H9 (cell line): ENCODE measurements around the gene BCAS3. TPM values are rescaled to one million over a fixed set of nuclear protein-coding genes. Genes with fewer than 3 reads are reported as not detected.

ENCODE experiments used
- DNase-seq: peaks from one replicate; pipeline ENCODE4 v3.0.0-alpha.2; 2017
- H2AFZ ChIP-seq: one replicate; pipeline ENCODE4 v1.6.1; 2013; ENCODE audit warnings: mild to moderate bottlenecking, low read length, control low read depth, moderate library complexity
- H2AK5ac ChIP-seq: 2 replicates; pipeline ENCODE4 v1.6.1; 2013; ENCODE audit warnings: low read length, control low read depth, mixed read lengths; ENCODE audit not compliant: insufficient read length
- H2BK120ac ChIP-seq: one replicate; pipeline ENCODE4 v1.6.1; 2013; ENCODE audit warnings: low read depth, mild to moderate bottlenecking, low read length, control low read depth, inconsistent platforms; ENCODE audit not compliant: poor library complexity, severe bottlenecking
- H2BK12ac ChIP-seq: 2 replicates; pipeline ENCODE4 v1.6.1; 2013; ENCODE audit warnings: low read length, control low read depth, mixed read lengths, low read depth; ENCODE audit not compliant: insufficient read length
- H2BK15ac ChIP-seq: 2 replicates; pipeline ENCODE4 v1.6.1; 2013; ENCODE audit warnings: low read depth, low read length, control low read depth
- H2BK20ac ChIP-seq: one replicate; pipeline ENCODE4 v1.6.1; 2013; ENCODE audit warnings: low read depth, mild to moderate bottlenecking, low read length, control low read depth, inconsistent platforms; ENCODE audit not compliant: poor library complexity, severe bottlenecking
- H2BK5ac ChIP-seq: 2 replicates; pipeline ENCODE4 v1.6.1; 2013; ENCODE audit warnings: low read length, control low read depth, mixed read lengths; ENCODE audit not compliant: insufficient read length
- H3K14ac ChIP-seq: 2 replicates; pipeline ENCODE4 v1.6.1; 2013; ENCODE audit warnings: low read length, control low read depth; ENCODE audit not compliant: insufficient read depth
- H3K18ac ChIP-seq: 2 replicates; pipeline ENCODE4 v1.6.1; 2013; ENCODE audit warnings: low read depth, mild to moderate bottlenecking, mixed read lengths, low read length, control low read depth; ENCODE audit not compliant: insufficient read length
- H3K23ac ChIP-seq: 2 replicates; pipeline ENCODE4 v1.6.1; 2013; ENCODE audit warnings: low read length, control low read depth, mixed read lengths, low read depth; ENCODE audit not compliant: insufficient read length
- H3K23me2 ChIP-seq: 2 replicates; pipeline ENCODE4 v1.6.1; 2013; ENCODE audit warnings: low read depth, mild to moderate bottlenecking, mixed read lengths, low read length, control low read depth; ENCODE audit not compliant: insufficient read length, poor library complexity, severe bottlenecking
- H3K27ac ChIP-seq: 2 replicates; pipeline ENCODE4 v1.5.1; 2013; ENCODE audit warnings: low read length, control low read depth, mixed read lengths, low read depth; ENCODE audit not compliant: insufficient read length
- H3K27me3 ChIP-seq: 2 replicates; pipeline ENCODE4 v1.6.1; 2013; ENCODE audit warnings: low read length, control low read depth, inconsistent platforms; ENCODE audit not compliant: insufficient read depth
- H3K4ac ChIP-seq: 2 replicates; pipeline ENCODE4 v1.6.1; 2013; ENCODE audit warnings: low read depth, mild to moderate bottlenecking, control low read depth, inconsistent platforms, low read length, moderate library complexity
- H3K4me1 ChIP-seq: 2 replicates; pipeline ENCODE4 v1.6.1; 2013; ENCODE audit warnings: low read length, control low read depth, inconsistent platforms; ENCODE audit not compliant: insufficient read depth
- H3K4me2 ChIP-seq: 2 replicates; pipeline ENCODE4 v1.6.1; 2013; ENCODE audit warnings: low read length, control low read depth, mixed read lengths; ENCODE audit not compliant: insufficient read length, insufficient read depth
- H3K56ac ChIP-seq: 2 replicates; pipeline ENCODE4 v1.6.1; 2013; ENCODE audit warnings: low read depth, mild to moderate bottlenecking, mixed read lengths, low read length, control low read depth; ENCODE audit not compliant: insufficient read length
- H3K79me1 ChIP-seq: 2 replicates; pipeline ENCODE4 v1.6.1; 2013; ENCODE audit warnings: low read depth, mild to moderate bottlenecking, moderate library complexity, low read length, control low read depth, inconsistent platforms; ENCODE audit not compliant: insufficient read depth, poor library complexity, severe bottlenecking
- H3K79me2 ChIP-seq: 2 replicates; pipeline ENCODE4 v1.6.1; 2013; ENCODE audit warnings: low read length, control low read depth, inconsistent platforms; ENCODE audit not compliant: insufficient read depth
- H3K9ac ChIP-seq: 2 replicates; pipeline ENCODE4 v1.6.1; 2013; ENCODE audit warnings: low read length, control low read depth, mixed read lengths; ENCODE audit not compliant: insufficient read length; ENCODE audit errors: extremely low read depth
- H3K9me3 ChIP-seq: one replicate; pipeline ENCODE4 v1.6.1; 2013; ENCODE audit warnings: low read depth, low read length, inconsistent platforms; ENCODE audit not compliant: control insufficient read depth
- H3T11ph ChIP-seq: one replicate; pipeline ENCODE4 v1.6.1; 2013; ENCODE audit warnings: mild to moderate bottlenecking, low read length, control low read depth, inconsistent platforms
- H4K20me1 ChIP-seq: one replicate; pipeline ENCODE4 v1.6.1; 2013; ENCODE audit not compliant: control insufficient read depth, insufficient read length, insufficient read depth
- H4K5ac ChIP-seq: 2 replicates; pipeline ENCODE4 v1.6.1; 2013; ENCODE audit warnings: low read depth, mild to moderate bottlenecking, mixed read lengths, low read length, control low read depth; ENCODE audit not compliant: insufficient read length
- H4K8ac ChIP-seq: replicated peaks from 2 replicates; pipeline ENCODE4 v1.6.1; 2013; ENCODE audit warnings: low read length, control low read depth, mixed read lengths, low read depth; ENCODE audit not compliant: insufficient read length
- H4K91ac ChIP-seq: 2 replicates; pipeline ENCODE4 v1.6.1; 2013; ENCODE audit warnings: low read depth, mild to moderate bottlenecking, moderate library complexity, mixed read lengths, low read length, control low read depth; ENCODE audit not compliant: insufficient read length
- H3K27ac Mint-ChIP-seq, 3 experiments: 2 replicates in 2 of 3; 3 replicates in 1 of 3; pipeline ENCODE4 v1.8.0; 2020 to 2021; ENCODE audit warnings: mixed read lengths in 3 of 3, mild to moderate bottlenecking in 1 of 3, moderate library complexity in 1 of 3
- H3K27me3 Mint-ChIP-seq: 2 replicates; pipeline ENCODE4 v1.8.0; 2021; ENCODE audit warnings: low read depth, mild to moderate bottlenecking, moderate library complexity, mixed read lengths
- H3K36me3 Mint-ChIP-seq, 3 experiments: 2 replicates in 2 of 3; 3 replicates in 1 of 3; pipeline ENCODE4 v1.8.0; 2020 to 2021; ENCODE audit warnings: low read depth in 3 of 3, mixed read lengths in 3 of 3; ENCODE audit not compliant: insufficient read depth in 1 of 3
- H3K4me1 Mint-ChIP-seq, 2 experiments: 2 replicates each; pipeline ENCODE4 v1.8.0; 2020; ENCODE audit warnings: mixed read lengths in 2 of 2
- H3K4me3 Mint-ChIP-seq, 2 experiments: 2 replicates in 1 of 2; 3 replicates in 1 of 2; pipeline ENCODE4 v1.8.0; 2020 to 2021; ENCODE audit warnings: mild to moderate bottlenecking in 2 of 2, mixed read lengths in 2 of 2, moderate library complexity in 1 of 2
- H3K9me3 Mint-ChIP-seq, 2 experiments: 2 replicates in 1 of 2; 3 replicates in 1 of 2; pipeline ENCODE4 v1.8.0; 2020; ENCODE audit warnings: mild to moderate bottlenecking in 2 of 2, mixed read lengths in 2 of 2, moderate library complexity in 1 of 2
- WGBS: extraction: QIAGEN DNeasy Blood & Tissue Kit; methylation state at CpG from one replicate; pipeline ENCODE4 v1.1.7; 2013; ENCODE audit warnings: missing lambda C conversion rate, low lambda C conversion rate, mixed read lengths; ENCODE audit not compliant: insufficient read length; ENCODE audit errors: extremely low coverage; 5-methylcytosine and 5-hydroxymethylcytosine counted together
- total RNA-seq: library from RNA; stranded (reverse); gene quantifications from 2 replicates; pipeline ENCODE4 v1.2.1, GENCODE V29; 2021
- TF ChIP-seq, protein P1 (sequence below): fragments of 200-600 bp; sonication (generic); conservative IDR thresholded peaks from 3 replicates; pipeline ENCODE4 v1.8.0; 2021; ENCODE audit warnings: antibody characterized with exemption, mild to moderate bottlenecking

The BCAS3 gene
- total RNA-seq, 1 experiment from 2014 or later, result 22.4 TPM

DNA sequence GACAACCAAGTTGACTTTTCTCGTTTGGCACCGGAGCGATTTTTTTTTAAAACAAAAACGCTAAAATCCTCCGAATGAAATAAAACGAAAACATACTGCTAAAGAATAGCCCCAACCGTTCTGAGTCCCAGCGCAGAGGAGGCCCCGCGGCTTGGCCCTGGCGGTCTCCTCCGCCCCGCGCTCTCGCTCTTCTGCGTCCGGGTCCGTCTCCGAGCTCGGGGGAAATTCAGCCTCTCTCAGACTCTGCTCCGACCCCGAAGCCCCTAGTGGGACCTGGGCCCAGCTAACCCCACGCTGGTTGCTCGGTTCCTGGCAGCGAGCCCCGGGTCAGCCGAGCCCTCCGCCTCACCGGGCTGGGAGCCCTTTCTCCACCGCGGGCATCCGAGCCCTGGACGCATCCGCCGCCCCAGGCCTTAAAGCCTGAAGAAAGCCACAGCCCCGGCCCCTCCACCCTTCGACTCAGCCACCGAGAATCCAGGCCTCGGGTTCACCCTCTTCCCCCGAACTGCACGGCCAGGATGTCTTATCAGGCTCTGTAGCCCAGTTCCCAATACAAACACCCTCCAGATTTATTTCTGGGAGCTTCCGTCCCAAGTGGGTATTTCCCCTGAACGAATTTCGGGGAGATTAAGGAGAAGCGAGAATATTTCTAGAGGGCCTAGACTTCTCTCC lies 723.2 kb downstream of the BCAS3 start:
- Histone ChIP-seq H3K27me3 (peaks cover 90% of the 10 kb centered on the region), H4K20me1 (peaks cover 2% of the 10 kb centered on the region), H3K4ac (no peak overlapping the region), H3K27ac (no peak overlapping the region), H3K4me1 (no peaks in the 10 kb centered on the region), H3K79me1 (no peaks in the 10 kb centered on the region), H3K18ac (no peak overlapping the region), H2AK5ac (no peak overlapping the region), H4K91ac (no peak overlapping the region), H2BK12ac (no peak overlapping the region), H2BK120ac (no peak overlapping the region), H4K5ac (no peak overlapping the region), H3K4me2 (no peak overlapping the region), H3K9me3 (no peaks in the 10 kb centered on the region), H3K56ac (no peak overlapping the region), H3K23ac (no peak overlapping the region), H2BK5ac (no peak overlapping the region), H3K79me2 (no peaks in the 10 kb centered on the region), H3K23me2 (peaks cover 11% of the 10 kb centered on the region), H3T11ph (no peak overlapping the region), H2BK20ac (no peak overlapping the region), H2AFZ (no peak overlapping the region), H4K8ac (no peak overlapping the region), H2BK15ac (no peak overlapping the region), H3K9ac (no peak overlapping the region), H3K14ac (no peak overlapping the region)
- Mint-ChIP-seq H3K4me1 (peaks cover 24 to 29% of the 10 kb centered on the region in 2 experiments), H3K4me3 (peak overlapping the region; percentile 35 to 62; a peak in 4 of 5 replicates), H3K36me3 (no peaks in the 10 kb centered on the region), H3K9me3 (peaks cover 0 to 5% of the 10 kb centered on the region in 2 experiments; a peak in 4 of 5 replicates), H3K27ac (no peak overlapping the region), H3K27me3 (peaks cover 93% of the 10 kb centered on the region)
- no CpG with 5 or more reads among the region's 45 CpGs for WGBS
- no peak for DNase-seq
- TF ChIP-seq, protein P1, sequence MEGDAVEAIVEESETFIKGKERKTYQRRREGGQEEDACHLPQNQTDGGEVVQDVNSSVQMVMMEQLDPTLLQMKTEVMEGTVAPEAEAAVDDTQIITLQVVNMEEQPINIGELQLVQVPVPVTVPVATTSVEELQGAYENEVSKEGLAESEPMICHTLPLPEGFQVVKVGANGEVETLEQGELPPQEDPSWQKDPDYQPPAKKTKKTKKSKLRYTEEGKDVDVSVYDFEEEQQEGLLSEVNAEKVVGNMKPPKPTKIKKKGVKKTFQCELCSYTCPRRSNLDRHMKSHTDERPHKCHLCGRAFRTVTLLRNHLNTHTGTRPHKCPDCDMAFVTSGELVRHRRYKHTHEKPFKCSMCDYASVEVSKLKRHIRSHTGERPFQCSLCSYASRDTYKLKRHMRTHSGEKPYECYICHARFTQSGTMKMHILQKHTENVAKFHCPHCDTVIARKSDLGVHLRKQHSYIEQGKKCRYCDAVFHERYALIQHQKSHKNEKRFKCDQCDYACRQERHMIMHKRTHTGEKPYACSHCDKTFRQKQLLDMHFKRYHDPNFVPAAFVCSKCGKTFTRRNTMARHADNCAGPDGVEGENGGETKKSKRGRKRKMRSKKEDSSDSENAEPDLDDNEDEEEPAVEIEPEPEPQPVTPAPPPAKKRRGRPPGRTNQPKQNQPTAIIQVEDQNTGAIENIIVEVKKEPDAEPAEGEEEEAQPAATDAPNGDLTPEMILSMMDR, result no peak
